ENCODE measurements around the gene CCDC148. TPM values are rescaled to one million over a fixed set of nuclear protein-coding genes. Genes with fewer than 3 reads are reported as not detected.

Gene CCDC148
- total RNA-seq, 1 donor from 2014 or later: 0.36 TPM

DNA sequence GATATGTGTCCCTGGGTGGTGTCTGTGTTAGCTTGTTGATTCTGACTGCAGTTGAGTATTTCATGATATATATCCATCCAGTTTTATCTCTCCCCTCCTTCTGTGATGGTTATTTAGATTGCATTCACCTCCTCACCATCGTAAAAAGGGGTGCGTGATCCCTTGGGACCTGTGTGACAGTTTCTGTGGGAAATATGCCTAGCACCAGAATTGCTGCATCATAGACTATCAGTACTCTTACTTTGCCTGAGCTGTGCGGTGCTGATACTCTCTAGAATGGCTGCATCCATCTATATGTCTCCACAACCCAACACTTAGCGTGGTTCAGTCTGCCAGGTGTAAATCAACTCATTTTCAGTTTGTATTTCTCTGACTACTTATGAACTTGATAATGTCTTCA lies 34.5 kb upstream of the CCDC148 start:
- no peaks in the 10 kb centered on the region for H3K4me1 Mint-ChIP-seq (ENCODE audit: low read depth)
- H3K4me3 Mint-ChIP-seq: no peak overlapping the region
- no peaks in the 10 kb centered on the region for H3K9me3 Mint-ChIP-seq
- no peak for DNase-seq (ENCODE audit: low spot score)
- no peak overlapping the region for H3K27ac Mint-ChIP-seq
- intact Hi-C loops (cut with micrococcal nuclease): no loop called here
- H3K36me3 Mint-ChIP-seq (ENCODE audit: low read depth): no peaks in the 10 kb centered on the region
- H3K27me3 Mint-ChIP-seq (ENCODE audit: insufficient read depth): no peaks in the 10 kb centered on the region

GRCh38 chr2:158489366-158490112 lies 33.0 kb upstream of the CCDC148 start:
- Mint-ChIP-seq H3K4me3 (no peak overlapping the region), H3K27me3 (ENCODE audit: insufficient read depth) (no peaks in the 10 kb centered on the region), H3K9me3 (no peaks in the 10 kb centered on the region), H3K27ac (no peak overlapping the region), H3K36me3 (ENCODE audit: low read depth) (no peaks in the 10 kb centered on the region), H3K4me1 (ENCODE audit: low read depth) (peaks cover 7% of the 10 kb centered on the region)
- no peak for DNase-seq (ENCODE audit: low spot score)
- intact Hi-C loops (cut with micrococcal nuclease): no loop called here

DNA sequence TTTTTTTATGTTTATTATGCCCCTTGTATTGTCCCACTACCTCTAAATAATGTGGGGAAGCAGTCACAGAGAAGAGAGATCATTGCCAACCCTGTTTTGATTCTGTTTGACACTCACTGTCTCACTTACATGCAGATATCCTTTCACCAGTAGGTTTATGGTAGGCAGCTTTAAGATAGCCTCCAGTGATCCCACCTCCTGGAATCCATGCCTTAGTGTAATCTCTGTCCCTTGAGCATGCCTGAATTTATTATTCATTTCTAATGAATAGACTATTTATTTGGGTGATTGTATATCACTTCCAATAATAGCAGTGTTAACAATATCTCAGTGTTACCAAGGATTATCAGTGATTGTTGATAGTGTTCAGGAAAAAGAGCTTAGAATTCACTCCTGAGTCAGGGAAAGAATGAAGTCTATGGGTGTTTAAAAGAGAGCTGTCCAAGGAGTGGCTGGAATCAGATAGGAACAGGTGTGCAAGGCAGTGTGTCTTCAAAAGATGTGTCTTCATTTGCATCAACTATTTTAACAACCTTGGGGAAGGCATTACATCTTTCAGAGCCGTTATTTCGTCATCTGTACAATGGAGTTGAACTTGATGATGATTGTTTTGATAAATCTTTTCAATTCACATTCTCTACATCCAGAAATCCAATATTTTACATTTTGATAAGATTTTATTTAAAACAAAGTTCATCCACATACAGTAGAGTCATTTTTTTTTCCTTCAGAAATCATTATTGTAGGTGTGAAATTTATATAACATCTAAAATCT lies 32.1 kb upstream of the CCDC148 start:
- intact Hi-C loops (cut with micrococcal nuclease): no loop called here
- Mint-ChIP-seq H3K4me3 (no peak overlapping the region), H3K9me3 (no peaks in the 10 kb centered on the region)

DNA sequence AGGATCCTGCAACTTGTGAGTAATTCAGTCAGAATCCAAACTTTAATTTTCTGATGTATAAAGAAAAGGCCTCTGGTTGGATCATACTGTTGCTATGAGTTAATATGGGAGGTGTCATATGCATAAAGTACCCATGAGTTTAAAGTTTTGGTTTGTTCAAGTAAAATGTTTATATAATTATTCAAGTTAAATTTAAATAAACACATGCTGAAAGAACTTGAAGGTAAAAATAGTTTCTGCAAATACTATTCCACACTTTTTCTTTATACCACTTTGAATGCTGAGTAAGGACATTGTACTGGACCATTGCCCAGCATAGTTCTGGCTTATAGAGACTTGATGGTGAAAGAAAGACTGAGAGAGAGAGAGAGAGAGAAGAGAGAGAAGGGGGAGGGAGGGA lies 30.9 kb upstream of the CCDC148 start:
- no peak for DNase-seq (ENCODE audit: low spot score)
- no peaks in the 10 kb centered on the region for H3K27me3 Mint-ChIP-seq (ENCODE audit: insufficient read depth)

More for the DNA sequence above, 32.1 kb upstream of the CCDC148 start:
- peaks cover 10% of the 10 kb centered on the region for H3K4me1 Mint-ChIP-seq (ENCODE audit: low read depth)
- no peak overlapping the region for H3K27ac Mint-ChIP-seq
- DNase-seq (ENCODE audit: low spot score): no peak
- H3K27me3 Mint-ChIP-seq (ENCODE audit: insufficient read depth): no peaks in the 10 kb centered on the region
- H3K36me3 Mint-ChIP-seq (ENCODE audit: low read depth): no peaks in the 10 kb centered on the region

GRCh38 chr2:158486970-158487325 lies 30.4 kb upstream of the CCDC148 start:
- no peak for DNase-seq (ENCODE audit: low spot score)
- H3K27ac Mint-ChIP-seq: no peak overlapping the region
- intact Hi-C loops (cut with micrococcal nuclease): no loop called here
- peaks cover 15% of the 10 kb centered on the region for H3K4me1 Mint-ChIP-seq (ENCODE audit: low read depth)
- H3K9me3 Mint-ChIP-seq: no peaks in the 10 kb centered on the region
- no peak overlapping the region for H3K4me3 Mint-ChIP-seq
- H3K36me3 Mint-ChIP-seq (ENCODE audit: low read depth): no peaks in the 10 kb centered on the region
- H3K27me3 Mint-ChIP-seq (ENCODE audit: insufficient read depth): no peaks in the 10 kb centered on the region

More for the DNA sequence above, 30.9 kb upstream of the CCDC148 start:
- intact Hi-C loops (cut with micrococcal nuclease): no loop called here
- H3K4me1 Mint-ChIP-seq (ENCODE audit: low read depth): peaks cover 11% of the 10 kb centered on the region
- no peaks in the 10 kb centered on the region for H3K36me3 Mint-ChIP-seq (ENCODE audit: low read depth)
- no peak overlapping the region for H3K4me3 Mint-ChIP-seq
- no peak overlapping the region for H3K27ac Mint-ChIP-seq
- H3K9me3 Mint-ChIP-seq: no peaks in the 10 kb centered on the region

- H3K4me1 Mint-ChIP-seq (ENCODE audit: low read depth): peaks cover 15% of the 10 kb centered on the region
Measured at GRCh38 chr2:158486150-158486969, 29.8 kb upstream of the CCDC148 start.

DNA sequence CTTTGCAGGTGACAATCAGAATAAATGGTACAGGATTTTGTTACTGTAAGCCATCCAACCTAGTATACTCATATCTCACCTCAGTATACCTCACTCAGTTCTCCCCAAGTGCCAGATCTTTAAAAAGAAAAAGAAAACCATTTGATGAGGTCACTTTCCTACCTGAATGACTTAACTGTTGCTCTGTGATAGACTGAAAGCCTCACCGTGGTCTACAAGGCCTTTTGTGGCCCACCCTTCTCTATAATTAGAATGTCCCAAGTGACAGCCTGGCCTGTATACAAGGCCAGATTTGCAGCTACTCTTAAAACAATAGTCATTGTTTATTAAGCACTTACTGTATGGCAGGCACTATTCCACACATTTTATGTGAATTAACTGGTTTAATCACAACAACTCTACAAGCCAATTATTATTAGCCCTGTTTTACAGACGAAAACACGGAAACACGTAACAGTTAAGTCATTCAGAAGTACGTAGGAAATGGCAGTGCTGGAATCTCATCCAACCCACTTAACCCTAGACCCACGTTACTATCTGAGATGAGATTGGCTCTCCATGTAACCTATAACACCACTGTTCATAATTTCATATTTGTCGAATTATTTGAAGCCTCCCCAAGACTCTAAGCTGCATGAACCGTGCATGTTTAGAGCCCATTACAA lies 28.5 kb upstream of the CCDC148 start:
- Mint-ChIP-seq H3K9me3 (no peaks in the 10 kb centered on the region), H3K27me3 (ENCODE audit: insufficient read depth) (no peaks in the 10 kb centered on the region), H3K4me1 (ENCODE audit: low read depth) (peaks cover 15% of the 10 kb centered on the region), H3K4me3 (no peak overlapping the region), H3K36me3 (ENCODE audit: low read depth) (no peaks in the 10 kb centered on the region), H3K27ac (no peak overlapping the region)
- no peak for DNase-seq (ENCODE audit: low spot score)
- intact Hi-C loops (cut with micrococcal nuclease): no loop called here

More at GRCh38 chr2:158486150-158486969, 29.8 kb upstream of the CCDC148 start:
- no peak for DNase-seq (ENCODE audit: low spot score)
- H3K27ac Mint-ChIP-seq: no peak overlapping the region
- no peak overlapping the region for H3K4me3 Mint-ChIP-seq
- no peaks in the 10 kb centered on the region for H3K36me3 Mint-ChIP-seq (ENCODE audit: low read depth)
- H3K27me3 Mint-ChIP-seq (ENCODE audit: insufficient read depth): no peaks in the 10 kb centered on the region
- H3K9me3 Mint-ChIP-seq: no peaks in the 10 kb centered on the region
- intact Hi-C loops (cut with micrococcal nuclease): no loop called here

DNA sequence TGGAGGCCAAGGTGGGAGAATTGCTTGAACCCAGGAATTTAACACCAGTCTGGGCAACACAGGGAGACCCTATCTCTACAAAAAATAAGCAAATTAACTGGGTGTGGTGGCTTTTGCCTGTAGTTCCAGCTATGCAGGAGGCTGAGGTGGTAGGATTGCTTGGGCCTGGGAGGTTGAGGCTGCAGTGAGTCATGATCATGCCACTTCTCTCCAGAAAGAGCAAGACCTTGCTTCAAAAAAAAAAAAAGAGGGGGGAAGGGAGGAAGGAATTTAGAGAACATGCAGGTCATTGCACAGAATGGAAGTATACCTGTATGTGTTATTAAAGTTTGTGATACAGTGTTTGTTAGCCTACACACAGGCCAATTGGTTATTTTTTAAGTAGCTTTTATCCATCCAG lies 26.0 kb upstream of the CCDC148 start:
- H3K9me3 Mint-ChIP-seq: no peaks in the 10 kb centered on the region
- H3K36me3 Mint-ChIP-seq (ENCODE audit: low read depth): no peaks in the 10 kb centered on the region

GRCh38 chr2:158481116-158481515 lies 24.6 kb upstream of the CCDC148 start:
- Mint-ChIP-seq H3K4me1 (ENCODE audit: low read depth) (peaks cover 30% of the 10 kb centered on the region), H3K27ac (no peak overlapping the region), H3K9me3 (no peaks in the 10 kb centered on the region), H3K36me3 (ENCODE audit: low read depth) (no peaks in the 10 kb centered on the region), H3K4me3 (no peak overlapping the region), H3K27me3 (ENCODE audit: insufficient read depth) (no peaks in the 10 kb centered on the region)
- intact Hi-C loops (cut with micrococcal nuclease): no loop called here
- no peak for DNase-seq (ENCODE audit: low spot score)

More for the DNA sequence above, 26.0 kb upstream of the CCDC148 start:
- no peaks in the 10 kb centered on the region for H3K27me3 Mint-ChIP-seq (ENCODE audit: insufficient read depth)
- H3K4me3 Mint-ChIP-seq: no peak overlapping the region
- intact Hi-C loops (cut with micrococcal nuclease): no loop called here
- peaks cover 22% of the 10 kb centered on the region for H3K4me1 Mint-ChIP-seq (ENCODE audit: low read depth)
- no peak overlapping the region for H3K27ac Mint-ChIP-seq
- DNase-seq (ENCODE audit: low spot score): no peak

DNA sequence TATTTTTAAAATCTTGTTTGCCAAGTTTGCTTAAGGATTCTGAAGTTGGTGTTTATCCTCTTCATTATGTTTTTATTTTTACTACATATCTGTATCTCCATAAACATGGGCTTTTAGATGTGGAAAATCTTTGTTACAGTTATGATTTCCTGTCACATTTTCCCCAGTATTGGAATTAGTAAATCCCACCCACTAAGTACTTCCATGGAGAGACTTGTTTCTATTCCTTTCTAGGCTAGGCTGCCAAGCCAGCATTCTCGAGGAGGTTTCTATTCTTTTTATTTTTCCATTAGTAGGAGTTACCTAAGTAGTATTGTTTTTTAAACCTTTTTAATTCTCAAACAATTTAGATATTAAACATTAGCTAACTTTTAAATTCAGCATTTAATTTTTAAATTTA lies 22.3 kb upstream of the CCDC148 start:
- intact Hi-C loops (cut with micrococcal nuclease): no loop called here
- no peak overlapping the region for H3K27ac Mint-ChIP-seq
- H3K36me3 Mint-ChIP-seq (ENCODE audit: low read depth): no peaks in the 10 kb centered on the region
- no peaks in the 10 kb centered on the region for H3K27me3 Mint-ChIP-seq (ENCODE audit: insufficient read depth)
- H3K4me1 Mint-ChIP-seq (ENCODE audit: low read depth): peaks cover 20% of the 10 kb centered on the region
- no peak overlapping the region for H3K4me3 Mint-ChIP-seq
- DNase-seq (ENCODE audit: low spot score): no peak
- no peaks in the 10 kb centered on the region for H3K9me3 Mint-ChIP-seq

DNA sequence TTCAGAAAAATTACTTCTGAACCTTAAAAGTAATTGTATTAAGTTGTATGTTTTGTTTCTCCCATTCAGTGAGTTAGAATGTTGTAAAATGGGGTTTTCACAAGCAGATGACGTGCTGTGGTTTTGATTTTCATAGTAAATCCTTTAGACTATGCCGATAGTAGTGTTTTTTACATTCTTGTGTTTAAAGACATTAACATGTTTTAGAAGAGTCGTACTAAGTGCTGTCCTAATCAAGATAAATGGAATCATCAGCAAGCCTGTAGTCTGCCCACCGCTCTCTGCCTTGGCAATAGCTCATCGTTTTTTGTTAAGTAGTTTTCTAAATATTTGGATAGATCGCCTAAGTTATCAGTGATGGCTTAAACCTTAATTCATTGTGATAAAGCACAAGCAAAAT lies 21.7 kb upstream of the CCDC148 start:
- Mint-ChIP-seq H3K4me1 (ENCODE audit: low read depth) (peaks cover 20% of the 10 kb centered on the region), H3K4me3 (no peak overlapping the region), H3K27me3 (ENCODE audit: insufficient read depth) (no peaks in the 10 kb centered on the region), H3K36me3 (ENCODE audit: low read depth) (no peaks in the 10 kb centered on the region), H3K27ac (no peak overlapping the region), H3K9me3 (no peaks in the 10 kb centered on the region)
- intact Hi-C loops (cut with micrococcal nuclease): no loop called here
- DNase-seq (ENCODE audit: low spot score): no peak

GRCh38 chr2:158477202-158477601 lies 20.6 kb upstream of the CCDC148 start:
- no peaks in the 10 kb centered on the region for H3K36me3 Mint-ChIP-seq (ENCODE audit: low read depth)
- no peaks in the 10 kb centered on the region for H3K27me3 Mint-ChIP-seq (ENCODE audit: insufficient read depth)
- no peak overlapping the region for H3K4me3 Mint-ChIP-seq
- H3K4me1 Mint-ChIP-seq (ENCODE audit: low read depth): peaks cover 17% of the 10 kb centered on the region
- H3K27ac Mint-ChIP-seq: no peak overlapping the region
- DNase-seq (ENCODE audit: low spot score): no peak
- intact Hi-C loops (cut with micrococcal nuclease): no loop called here
- H3K9me3 Mint-ChIP-seq: no peaks in the 10 kb centered on the region

Measured in activated T-helper 1 cell treated with anti-CD3 and anti-CD28 coated beads, Interleukin-12 subunit alpha, Interleukin-12 subunit beta, Interleukin-2, Interleukin-4 antibody, amounts not matched to agents 30 ng/mL and 10 ng/mL and 1 ng/mL, durations not matched to agents 14 hours and 24 hours and 36 hours (primary cell).